ENCODE data around the gene NAE1. TPM values are rescaled to one million over a fixed set of nuclear protein-coding genes. Genes with fewer than 3 reads are reported as not detected.

NAE1 gene
- total RNA-seq, 2 donors from 2014 or later = 63.0 to 78.7 TPM

- Mint-ChIP-seq H3K27ac (no peak overlapping the region), H3K27me3 (no peaks in the 10 kb centered on the region), H3K4me1 (peaks cover 7% of the 10 kb centered on the region)
These were observed 28.1 kb upstream of the NAE1 start for GRCh38 chr16:66858740-66859396.

GRCh38 chr16:66857437-66857836 lies 26.7 kb upstream of the NAE1 start:
- H3K36me3 Mint-ChIP-seq (ENCODE audit: low read depth) = no peaks in the 10 kb centered on the region
- no peak overlapping the region for H3K4me3 Mint-ChIP-seq
- H3K27me3 Mint-ChIP-seq = no peaks in the 10 kb centered on the region
- H3K27ac Mint-ChIP-seq = no peak overlapping the region
- H3K9me3 ChIP-seq (ENCODE audit: control insufficient read depth, low read length, poor library complexity, severe bottlenecking) = no peaks in the 10 kb centered on the region
- ATAC-seq (no peak), DNase-seq (no peak)
- H3K4me1 Mint-ChIP-seq = peaks cover 7% of the 10 kb centered on the region

More at GRCh38 chr16:66858740-66859396, 28.1 kb upstream of the NAE1 start:
- Mint-ChIP-seq H3K4me3 (no peak overlapping the region), H3K36me3 (ENCODE audit: low read depth) (no peaks in the 10 kb centered on the region)
- ATAC-seq = no peak
- H3K9me3 ChIP-seq (ENCODE audit: control insufficient read depth, low read length, poor library complexity, severe bottlenecking) = no peaks in the 10 kb centered on the region
- DNase-seq = no peak

DNA sequence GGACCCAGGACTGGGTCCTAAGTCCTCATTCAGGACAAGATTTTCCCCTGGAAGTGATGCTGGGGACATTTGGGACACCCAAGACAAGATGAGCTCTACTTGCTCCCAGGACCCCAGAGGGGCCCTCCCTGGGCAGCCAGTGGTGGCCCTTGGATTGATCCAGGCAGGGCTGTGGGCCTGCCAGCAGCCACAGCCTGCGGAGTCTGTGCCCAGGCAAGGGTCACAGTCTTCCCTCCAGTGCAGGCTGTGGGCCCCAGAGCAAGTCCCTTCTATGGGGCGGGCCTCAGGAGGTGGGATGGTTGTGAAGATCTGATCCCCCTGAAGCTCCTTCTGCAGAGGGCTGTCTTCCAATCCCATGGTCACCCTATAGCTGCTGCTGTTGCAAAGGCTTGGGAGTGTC lies 26.0 kb upstream of the NAE1 start:
- H3K27ac Mint-ChIP-seq = no peak overlapping the region
- ATAC-seq (no peak), DNase-seq (no peak)
- no peak overlapping the region for H3K4me3 Mint-ChIP-seq
- H3K27me3 Mint-ChIP-seq = no peaks in the 10 kb centered on the region
- H3K9me3 ChIP-seq (ENCODE audit: control insufficient read depth, low read length, poor library complexity, severe bottlenecking) = no peaks in the 10 kb centered on the region
- H3K36me3 Mint-ChIP-seq (ENCODE audit: low read depth) = no peaks in the 10 kb centered on the region
- H3K4me1 Mint-ChIP-seq = peaks cover 7% of the 10 kb centered on the region

- H3K27ac Mint-ChIP-seq = no peak overlapping the region
- no peaks in the 10 kb centered on the region for H3K27me3 Mint-ChIP-seq
- no peaks in the 10 kb centered on the region for H3K36me3 Mint-ChIP-seq (ENCODE audit: low read depth)
- DNase-seq = no peak
- no peaks in the 10 kb centered on the region for H3K9me3 ChIP-seq (ENCODE audit: control insufficient read depth, low read length, poor library complexity, severe bottlenecking)
- no peak for ATAC-seq
- H3K4me1 Mint-ChIP-seq = peaks cover 7% of the 10 kb centered on the region
- H3K4me3 Mint-ChIP-seq = no peak overlapping the region
These were observed 25.5 kb upstream of the NAE1 start for GRCh38 chr16:66856184-66856730.

DNA sequence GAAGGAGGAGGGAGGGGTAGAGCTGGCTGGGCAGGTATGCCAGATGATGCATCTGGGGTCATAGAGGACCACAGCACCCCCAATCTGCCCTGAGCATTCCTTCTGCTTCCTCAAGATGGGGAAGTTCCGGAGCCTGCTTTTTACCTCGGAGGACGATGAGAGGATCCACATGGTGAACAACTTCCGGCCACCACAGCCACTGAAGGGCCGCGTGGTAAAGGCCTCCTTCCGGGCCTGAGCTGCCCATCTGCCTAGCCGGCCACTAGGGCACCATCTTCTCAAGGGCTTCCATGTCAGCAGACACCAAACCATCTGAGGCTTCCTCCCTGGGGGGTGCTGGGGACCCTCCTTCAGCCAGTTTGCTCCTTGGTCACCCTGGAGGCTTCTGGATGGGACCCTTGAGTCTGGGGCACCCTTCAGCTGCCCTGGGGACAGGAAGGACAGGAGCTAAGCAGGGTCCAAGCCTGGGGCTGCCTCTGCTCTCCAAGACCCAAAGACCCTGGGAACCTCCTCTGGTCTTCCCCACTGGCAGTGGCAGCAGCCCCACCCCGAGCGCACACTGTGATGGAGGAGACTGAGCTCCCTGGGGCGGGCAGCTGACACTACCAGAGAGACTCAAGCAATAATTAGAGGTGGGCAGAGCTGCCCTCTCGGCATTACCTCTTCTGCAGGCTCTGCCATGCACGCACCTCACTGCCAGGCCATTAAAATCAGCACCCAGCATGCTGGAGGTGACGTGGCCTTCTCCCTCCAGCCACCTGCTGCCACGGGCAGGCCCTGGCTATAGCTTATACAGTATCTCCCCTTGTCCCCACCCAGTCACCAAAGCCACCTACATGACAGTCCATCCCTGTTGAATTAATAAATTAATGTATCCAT lies 22.7 kb upstream of the NAE1 start:
- H3K27ac Mint-ChIP-seq = no peak overlapping the region

GRCh38 chr16:66851166-66851964 lies 20.6 kb upstream of the NAE1 start:
- no peak overlapping the region for H3K4me3 Mint-ChIP-seq
- no peak overlapping the region for H3K27ac Mint-ChIP-seq
- no peaks in the 10 kb centered on the region for H3K9me3 ChIP-seq (ENCODE audit: control insufficient read depth, low read length, poor library complexity, severe bottlenecking)
- H3K36me3 Mint-ChIP-seq (ENCODE audit: low read depth) = no peaks in the 10 kb centered on the region
- DNase-seq (no peak), ATAC-seq (no peak)
- peaks cover 2% of the 10 kb centered on the region for H3K4me1 Mint-ChIP-seq
- peaks cover 19% of the 10 kb centered on the region for H3K27me3 Mint-ChIP-seq

More for the DNA sequence above, 22.7 kb upstream of the NAE1 start:
- ATAC-seq (no peak), DNase-seq (no peak)
- H3K4me1 Mint-ChIP-seq = peaks cover 4% of the 10 kb centered on the region
- no peak overlapping the region for H3K4me3 Mint-ChIP-seq
- H3K36me3 Mint-ChIP-seq (ENCODE audit: low read depth) = no peaks in the 10 kb centered on the region
- H3K9me3 ChIP-seq (ENCODE audit: control insufficient read depth, low read length, poor library complexity, severe bottlenecking) = no peaks in the 10 kb centered on the region
- H3K27me3 Mint-ChIP-seq = peaks cover 2% of the 10 kb centered on the region

GRCh38 chr16:66850115-66850815 lies 19.5 kb upstream of the NAE1 start:
- H3K36me3 Mint-ChIP-seq (ENCODE audit: low read depth) = peaks cover 2% of the 10 kb centered on the region
- H3K27me3 Mint-ChIP-seq = peaks cover 30% of the 10 kb centered on the region
- ATAC-seq (no peak), DNase-seq (no peak)
- H3K4me3 Mint-ChIP-seq = no peak overlapping the region
- no peak overlapping the region for H3K27ac Mint-ChIP-seq
- H3K9me3 ChIP-seq (ENCODE audit: control insufficient read depth, low read length, poor library complexity, severe bottlenecking) = no peaks in the 10 kb centered on the region
- peaks cover 2% of the 10 kb centered on the region for H3K4me1 Mint-ChIP-seq

DNA sequence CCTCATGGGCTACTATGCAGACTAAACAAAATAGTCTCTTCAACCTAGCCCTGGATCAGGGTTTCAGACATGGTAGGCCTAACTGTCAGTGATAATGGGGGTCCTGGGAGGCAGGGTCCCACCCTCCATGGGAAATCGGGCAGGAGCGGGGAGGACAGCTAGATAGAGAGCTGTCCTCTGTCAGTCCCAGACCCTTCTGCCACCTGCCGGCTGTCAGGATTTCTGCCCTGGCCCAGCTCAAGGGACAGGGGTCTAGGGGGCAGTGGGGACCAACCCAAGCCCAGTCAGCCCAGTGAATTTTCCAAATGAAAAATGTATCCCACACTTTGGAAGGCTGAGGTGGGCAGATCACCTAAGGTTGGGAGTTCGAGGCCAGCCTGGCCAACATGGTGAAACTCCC lies 18.8 kb upstream of the NAE1 start:
- no peaks in the 10 kb centered on the region for H3K9me3 ChIP-seq (ENCODE audit: control insufficient read depth, low read length, poor library complexity, severe bottlenecking)

GRCh38 chr16:66849021-66849420 lies 18.2 kb upstream of the NAE1 start:
- no peak overlapping the region for H3K27ac Mint-ChIP-seq
- H3K4me1 Mint-ChIP-seq = peaks cover 1% of the 10 kb centered on the region
- no peaks in the 10 kb centered on the region for H3K9me3 ChIP-seq (ENCODE audit: control insufficient read depth, low read length, poor library complexity, severe bottlenecking)
- H3K36me3 Mint-ChIP-seq (ENCODE audit: low read depth) = peaks cover 2% of the 10 kb centered on the region
- H3K4me3 Mint-ChIP-seq = no peak overlapping the region
- H3K27me3 Mint-ChIP-seq = peaks cover 35% of the 10 kb centered on the region
- DNase-seq (no peak), ATAC-seq (no peak)

More for the DNA sequence above, 18.8 kb upstream of the NAE1 start:
- peaks cover 2% of the 10 kb centered on the region for H3K4me1 Mint-ChIP-seq
- DNase-seq = no peak
- no peak overlapping the region for H3K4me3 Mint-ChIP-seq
- peaks cover 2% of the 10 kb centered on the region for H3K36me3 Mint-ChIP-seq (ENCODE audit: low read depth)
- peaks cover 34% of the 10 kb centered on the region for H3K27me3 Mint-ChIP-seq
- ATAC-seq = no peak
- no peak overlapping the region for H3K27ac Mint-ChIP-seq

DNA sequence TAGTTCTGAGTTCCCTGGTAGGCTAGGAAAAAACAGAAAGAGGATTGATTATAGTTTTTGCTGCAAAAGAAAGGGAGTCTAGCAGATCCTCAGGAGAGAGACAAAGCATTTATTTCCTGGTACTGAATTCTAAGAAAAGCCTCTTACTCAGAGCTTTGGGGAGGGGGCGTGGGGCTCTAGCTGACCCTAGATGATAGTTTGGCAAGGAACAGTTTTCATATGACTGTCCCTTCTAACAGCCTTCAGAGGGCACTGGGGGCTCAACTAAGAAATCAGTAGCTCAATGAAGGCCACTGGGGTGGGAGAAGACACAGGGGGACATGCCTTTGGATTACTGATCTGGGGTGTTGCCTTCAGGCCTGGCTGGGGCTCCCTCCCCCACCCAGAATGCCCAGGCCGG lies 17.4 kb upstream of the NAE1 start:
- DNase-seq = no peak
- H3K27me3 Mint-ChIP-seq = peaks cover 43% of the 10 kb centered on the region
- H3K36me3 Mint-ChIP-seq (ENCODE audit: low read depth) = peaks cover 2% of the 10 kb centered on the region
- ATAC-seq = no peak
- no peaks in the 10 kb centered on the region for H3K9me3 ChIP-seq (ENCODE audit: control insufficient read depth, low read length, poor library complexity, severe bottlenecking)
- H3K4me3 Mint-ChIP-seq = no peak overlapping the region
- H3K27ac Mint-ChIP-seq = no peak overlapping the region
- H3K4me1 Mint-ChIP-seq = peaks cover 2% of the 10 kb centered on the region

DNA sequence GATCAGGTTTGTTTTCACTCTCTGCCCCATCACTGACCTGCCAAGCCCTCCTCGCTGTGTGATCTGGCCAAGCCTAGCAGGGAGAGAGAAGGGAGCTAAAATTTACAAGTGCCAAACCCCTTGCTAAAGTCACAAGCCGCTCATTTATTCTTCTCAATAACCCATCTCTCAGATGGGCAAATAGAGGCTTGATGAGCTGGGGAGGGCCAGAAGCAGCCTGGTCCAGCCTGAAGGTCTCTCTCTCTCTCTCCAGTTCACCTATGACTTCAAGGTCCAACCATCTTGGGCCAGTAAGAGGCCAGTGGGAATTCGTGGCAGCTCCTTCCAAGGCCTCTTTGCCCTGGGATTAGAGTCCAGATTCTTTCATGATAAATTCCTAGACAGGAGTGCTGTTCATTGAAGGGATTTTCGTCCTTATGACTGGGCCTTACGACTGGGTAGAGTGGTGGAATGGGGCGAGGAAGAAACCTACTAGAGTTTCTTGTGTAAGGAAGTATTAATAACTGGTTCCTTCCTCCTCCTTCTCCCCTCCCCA lies 16.8 kb upstream of the NAE1 start:
- peaks cover 2% of the 10 kb centered on the region for H3K36me3 Mint-ChIP-seq (ENCODE audit: low read depth)
- no peak overlapping the region for H3K4me3 Mint-ChIP-seq
- no peak for DNase-seq
- H3K27me3 Mint-ChIP-seq = peaks cover 49% of the 10 kb centered on the region
- ATAC-seq = no peak
- H3K9me3 ChIP-seq (ENCODE audit: control insufficient read depth, low read length, poor library complexity, severe bottlenecking) = no peaks in the 10 kb centered on the region
- no peak overlapping the region for H3K27ac Mint-ChIP-seq
- H3K4me1 Mint-ChIP-seq = peaks cover 2% of the 10 kb centered on the region

GRCh38 chr16:66846831-66847230 lies 16.1 kb upstream of the NAE1 start:
- H3K4me1 Mint-ChIP-seq = peaks cover 2% of the 10 kb centered on the region
- no peak overlapping the region for H3K27ac Mint-ChIP-seq
- peaks cover 2% of the 10 kb centered on the region for H3K36me3 Mint-ChIP-seq (ENCODE audit: low read depth)
- no peak overlapping the region for H3K4me3 Mint-ChIP-seq
- peaks cover 53% of the 10 kb centered on the region for H3K27me3 Mint-ChIP-seq
- no peak for DNase-seq
- H3K9me3 ChIP-seq (ENCODE audit: control insufficient read depth, low read length, poor library complexity, severe bottlenecking) = no peaks in the 10 kb centered on the region
- no peak for ATAC-seq

Measured in T-helper 17 cell (primary cell).